ENCODE results near the gene TBX15. TPM values are rescaled to one million over a fixed set of nuclear protein-coding genes. Genes with fewer than 3 reads are reported as not detected.

TBX15 gene
- total RNA-seq, 1 experiment from 2014 or later, result 1.9 TPM

GRCh38 chr1:118913818-118914217 is 74.3 kb downstream of the TBX15 start:
- ChIA-PET POLR2A (no interaction called here), CTCF (no interaction called here)
- no peaks in the 10 kb centered on the region for H3K4me1 ChIP-seq (ENCODE audit: control insufficient read depth, insufficient read depth, low read length)
- no peak overlapping the region for H3K27ac ChIP-seq (ENCODE audit: low read length)
- no TSS peak for BruUV-seq (replicated peaks)
- no peaks in the 10 kb centered on the region for H3K27me3 ChIP-seq (ENCODE audit: control insufficient read depth, insufficient read depth, low read length)
- in situ Hi-C loops (cut with HindIII; ENCODE audit: low pct_unique_long_range_greater_than_20kb, low sequenced_read_pairs), result no loop called here
- H3K9me3 ChIP-seq (ENCODE audit: control insufficient read depth, insufficient read depth, low read depth, low read length), result no peaks in the 10 kb centered on the region
- H3K36me3 ChIP-seq (ENCODE audit: control insufficient read depth, insufficient read depth, low read length), result no peaks in the 10 kb centered on the region
- no peak overlapping the region for H3K4me3 ChIP-seq (ENCODE audit: low read depth in 2 of 2, low read length in 2 of 2)
- TF ChIP-seq, protein P1, sequence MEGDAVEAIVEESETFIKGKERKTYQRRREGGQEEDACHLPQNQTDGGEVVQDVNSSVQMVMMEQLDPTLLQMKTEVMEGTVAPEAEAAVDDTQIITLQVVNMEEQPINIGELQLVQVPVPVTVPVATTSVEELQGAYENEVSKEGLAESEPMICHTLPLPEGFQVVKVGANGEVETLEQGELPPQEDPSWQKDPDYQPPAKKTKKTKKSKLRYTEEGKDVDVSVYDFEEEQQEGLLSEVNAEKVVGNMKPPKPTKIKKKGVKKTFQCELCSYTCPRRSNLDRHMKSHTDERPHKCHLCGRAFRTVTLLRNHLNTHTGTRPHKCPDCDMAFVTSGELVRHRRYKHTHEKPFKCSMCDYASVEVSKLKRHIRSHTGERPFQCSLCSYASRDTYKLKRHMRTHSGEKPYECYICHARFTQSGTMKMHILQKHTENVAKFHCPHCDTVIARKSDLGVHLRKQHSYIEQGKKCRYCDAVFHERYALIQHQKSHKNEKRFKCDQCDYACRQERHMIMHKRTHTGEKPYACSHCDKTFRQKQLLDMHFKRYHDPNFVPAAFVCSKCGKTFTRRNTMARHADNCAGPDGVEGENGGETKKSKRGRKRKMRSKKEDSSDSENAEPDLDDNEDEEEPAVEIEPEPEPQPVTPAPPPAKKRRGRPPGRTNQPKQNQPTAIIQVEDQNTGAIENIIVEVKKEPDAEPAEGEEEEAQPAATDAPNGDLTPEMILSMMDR (IDR thresholded peaks at IDR 0.05), result no peak
- no peak for TF ChIP-seq TCF7L2 (IDR thresholded peaks at IDR 0.05; ENCODE audit: low read depth, low read length)
- TF ChIP-seq, protein P2, sequence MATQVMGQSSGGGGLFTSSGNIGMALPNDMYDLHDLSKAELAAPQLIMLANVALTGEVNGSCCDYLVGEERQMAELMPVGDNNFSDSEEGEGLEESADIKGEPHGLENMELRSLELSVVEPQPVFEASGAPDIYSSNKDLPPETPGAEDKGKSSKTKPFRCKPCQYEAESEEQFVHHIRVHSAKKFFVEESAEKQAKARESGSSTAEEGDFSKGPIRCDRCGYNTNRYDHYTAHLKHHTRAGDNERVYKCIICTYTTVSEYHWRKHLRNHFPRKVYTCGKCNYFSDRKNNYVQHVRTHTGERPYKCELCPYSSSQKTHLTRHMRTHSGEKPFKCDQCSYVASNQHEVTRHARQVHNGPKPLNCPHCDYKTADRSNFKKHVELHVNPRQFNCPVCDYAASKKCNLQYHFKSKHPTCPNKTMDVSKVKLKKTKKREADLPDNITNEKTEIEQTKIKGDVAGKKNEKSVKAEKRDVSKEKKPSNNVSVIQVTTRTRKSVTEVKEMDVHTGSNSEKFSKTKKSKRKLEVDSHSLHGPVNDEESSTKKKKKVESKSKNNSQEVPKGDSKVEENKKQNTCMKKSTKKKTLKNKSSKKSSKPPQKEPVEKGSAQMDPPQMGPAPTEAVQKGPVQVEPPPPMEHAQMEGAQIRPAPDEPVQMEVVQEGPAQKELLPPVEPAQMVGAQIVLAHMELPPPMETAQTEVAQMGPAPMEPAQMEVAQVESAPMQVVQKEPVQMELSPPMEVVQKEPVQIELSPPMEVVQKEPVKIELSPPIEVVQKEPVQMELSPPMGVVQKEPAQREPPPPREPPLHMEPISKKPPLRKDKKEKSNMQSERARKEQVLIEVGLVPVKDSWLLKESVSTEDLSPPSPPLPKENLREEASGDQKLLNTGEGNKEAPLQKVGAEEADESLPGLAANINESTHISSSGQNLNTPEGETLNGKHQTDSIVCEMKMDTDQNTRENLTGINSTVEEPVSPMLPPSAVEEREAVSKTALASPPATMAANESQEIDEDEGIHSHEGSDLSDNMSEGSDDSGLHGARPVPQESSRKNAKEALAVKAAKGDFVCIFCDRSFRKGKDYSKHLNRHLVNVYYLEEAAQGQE (IDR thresholded peaks at IDR 0.05; ENCODE audit: insufficient read depth in 1 of 2, low read depth in 2 of 2, low read length in 1 of 2), result no peak
- TF ChIP-seq SIN3A (IDR thresholded peaks at IDR 0.05; ENCODE audit: borderline replicate concordance, insufficient read depth, low read depth, low read length), result no peak
- TF ChIP-seq POLR2AphosphoS5 (IDR thresholded peaks at IDR 0.05; ENCODE audit: low read depth, low read length), result no peak
- ATAC-seq, result no peak
- no peak for DNase-seq (ENCODE audit: low read depth, low spot score)
- intact Hi-C loops (cut with micrococcal nuclease; ENCODE audit: unreplicated experiment), result no loop called here

DNA sequence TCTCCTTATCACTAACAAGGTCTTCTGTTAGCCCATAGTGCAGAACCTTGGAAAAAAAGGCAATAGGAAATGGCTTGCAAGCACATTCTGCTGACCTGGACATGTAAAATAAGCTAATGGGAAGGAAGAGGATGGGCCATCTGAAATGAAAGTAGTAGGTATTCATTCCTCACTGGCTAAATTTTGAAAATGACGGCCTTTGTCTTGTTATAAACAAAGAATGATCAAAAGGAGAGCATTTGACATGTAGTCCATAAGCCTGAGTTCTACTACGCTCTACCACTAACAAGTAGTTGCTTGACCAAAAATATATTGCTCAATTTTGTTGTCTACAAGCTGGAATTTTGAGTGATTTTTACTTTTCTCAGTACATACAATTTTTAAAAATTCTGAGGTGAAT is 75.6 kb downstream of the TBX15 start:
- BruUV-seq (replicated peaks), result no TSS peak
- H3K9me3 ChIP-seq (ENCODE audit: control insufficient read depth, insufficient read depth, low read depth, low read length), result no peaks in the 10 kb centered on the region
- TF ChIP-seq TCF7L2 (IDR thresholded peaks at IDR 0.05; ENCODE audit: low read depth, low read length) (no peak), POLR2AphosphoS5 (IDR thresholded peaks at IDR 0.05; ENCODE audit: low read depth, low read length) (no peak)
- TF ChIP-seq, protein P2 (IDR thresholded peaks at IDR 0.05; ENCODE audit: insufficient read depth in 1 of 2, low read depth in 2 of 2, low read length in 1 of 2), result no peak
- TF ChIP-seq, protein P1 (IDR thresholded peaks at IDR 0.05), result no peak
- no peaks in the 10 kb centered on the region for H3K36me3 ChIP-seq (ENCODE audit: control insufficient read depth, insufficient read depth, low read length)
- H3K27me3 ChIP-seq (ENCODE audit: control insufficient read depth, insufficient read depth, low read length), result no peaks in the 10 kb centered on the region
- intact Hi-C loops (cut with micrococcal nuclease; ENCODE audit: unreplicated experiment) (no loop called here), in situ Hi-C loops (cut with HindIII; ENCODE audit: low pct_unique_long_range_greater_than_20kb, low sequenced_read_pairs) (no loop called here)
- ATAC-seq, result no peak
- ChIA-PET POLR2A (no interaction called here), CTCF (no interaction called here)
- H3K27ac ChIP-seq (ENCODE audit: low read length), result no peak overlapping the region
- no peaks in the 10 kb centered on the region for H3K4me1 ChIP-seq (ENCODE audit: control insufficient read depth, insufficient read depth, low read length)
- H3K4me3 ChIP-seq (ENCODE audit: low read depth in 2 of 2, low read length in 2 of 2), result no peak overlapping the region
- no peak for DNase-seq (ENCODE audit: low read depth, low spot score)
